Measurements from ENCODE around the gene CDKL5.

Gene CDKL5

GRCh38 chrX:18471296-18471695, 45.9 kb downstream of the CDKL5 start:
- no peak overlapping the region for H2AFZ ChIP-seq (ENCODE audit: low read depth, low read length)
- no peak overlapping the region for H3K4me3 ChIP-seq (ENCODE audit: low read length)
- no peaks in the 10 kb centered on the region for H3K27me3 ChIP-seq (ENCODE audit: insufficient read depth, low read length)
- no peaks in the 10 kb centered on the region for H3K9me3 ChIP-seq (ENCODE audit: low read length)
- H3K4me1 ChIP-seq (ENCODE audit: insufficient read depth, low read length): no peaks in the 10 kb centered on the region
- H3K36me3 ChIP-seq (ENCODE audit: insufficient read depth, low read length): no peaks in the 10 kb centered on the region

- Histone ChIP-seq H3K36me3 (ENCODE audit: insufficient read depth, low read length) (no peaks in the 10 kb centered on the region), H3K4me3 (ENCODE audit: low read length) (no peak overlapping the region), H2AFZ (ENCODE audit: low read depth, low read length) (no peak overlapping the region), H3K27me3 (ENCODE audit: insufficient read depth, low read length) (peaks cover 2% of the 10 kb centered on the region), H3K4me1 (ENCODE audit: insufficient read depth, low read length) (no peaks in the 10 kb centered on the region), H3K9me3 (ENCODE audit: low read length) (no peaks in the 10 kb centered on the region)
Measured at GRCh38 chrX:18490806-18491555, 65.6 kb downstream of the CDKL5 start.

- H3K4me3 ChIP-seq (ENCODE audit: low read length): no peak overlapping the region
- H2AFZ ChIP-seq (ENCODE audit: low read depth, low read length): no peak overlapping the region
- no peaks in the 10 kb centered on the region for H3K36me3 ChIP-seq (ENCODE audit: insufficient read depth, low read length)
- peaks cover 2% of the 10 kb centered on the region for H3K27me3 ChIP-seq (ENCODE audit: insufficient read depth, low read length)
- H3K4me1 ChIP-seq (ENCODE audit: insufficient read depth, low read length): no peaks in the 10 kb centered on the region
- no peaks in the 10 kb centered on the region for H3K9me3 ChIP-seq (ENCODE audit: low read length)
Measured at GRCh38 chrX:18491587-18492340, 66.4 kb downstream of the CDKL5 start.

GRCh38 chrX:18534949-18535348, 109.5 kb downstream of the CDKL5 start:
- no peak overlapping the region for H2AFZ ChIP-seq (ENCODE audit: low read depth, low read length)
- no peaks in the 10 kb centered on the region for H3K4me1 ChIP-seq (ENCODE audit: insufficient read depth, low read length)
- H3K4me3 ChIP-seq (ENCODE audit: low read length): no peak overlapping the region
- no peaks in the 10 kb centered on the region for H3K27me3 ChIP-seq (ENCODE audit: insufficient read depth, low read length)
- no peaks in the 10 kb centered on the region for H3K36me3 ChIP-seq (ENCODE audit: insufficient read depth, low read length)
- no peaks in the 10 kb centered on the region for H3K9me3 ChIP-seq (ENCODE audit: low read length)

- H3K9me3 ChIP-seq (ENCODE audit: low read length): no peaks in the 10 kb centered on the region
- no peaks in the 10 kb centered on the region for H3K36me3 ChIP-seq (ENCODE audit: insufficient read depth, low read length)
- no peak overlapping the region for H3K4me3 ChIP-seq (ENCODE audit: low read length)
- H3K4me1 ChIP-seq (ENCODE audit: insufficient read depth, low read length): peaks cover 1% of the 10 kb centered on the region
- no peaks in the 10 kb centered on the region for H3K27me3 ChIP-seq (ENCODE audit: insufficient read depth, low read length)
- no peak overlapping the region for H2AFZ ChIP-seq (ENCODE audit: low read depth, low read length)
Measured at GRCh38 chrX:18537068-18537467, 111.7 kb downstream of the CDKL5 start.

- H3K9me3 ChIP-seq (ENCODE audit: low read length): no peaks in the 10 kb centered on the region
- H3K4me1 ChIP-seq (ENCODE audit: insufficient read depth, low read length): peaks cover 6% of the 10 kb centered on the region
- no peaks in the 10 kb centered on the region for H3K27me3 ChIP-seq (ENCODE audit: insufficient read depth, low read length)
- no peak overlapping the region for H3K4me3 ChIP-seq (ENCODE audit: low read length)
- no peak overlapping the region for H2AFZ ChIP-seq (ENCODE audit: low read depth, low read length)
- no peaks in the 10 kb centered on the region for H3K36me3 ChIP-seq (ENCODE audit: insufficient read depth, low read length)
Measured at GRCh38 chrX:18537524-18537923, 112.1 kb downstream of the CDKL5 start.

GRCh38 chrX:18542131-18542530, 116.7 kb downstream of the CDKL5 start:
- Histone ChIP-seq H3K4me3 (ENCODE audit: low read length) (no peak overlapping the region), H3K4me1 (ENCODE audit: insufficient read depth, low read length) (peaks cover 6% of the 10 kb centered on the region), H2AFZ (ENCODE audit: low read depth, low read length) (no peak overlapping the region), H3K9me3 (ENCODE audit: low read length) (no peaks in the 10 kb centered on the region), H3K27me3 (ENCODE audit: insufficient read depth, low read length) (no peaks in the 10 kb centered on the region), H3K36me3 (ENCODE audit: insufficient read depth, low read length) (no peaks in the 10 kb centered on the region)

- Histone ChIP-seq H3K9me3 (ENCODE audit: low read length) (no peaks in the 10 kb centered on the region), H3K4me1 (ENCODE audit: insufficient read depth, low read length) (peaks cover 8% of the 10 kb centered on the region), H3K4me3 (ENCODE audit: low read length) (no peak overlapping the region), H3K36me3 (ENCODE audit: insufficient read depth, low read length) (no peaks in the 10 kb centered on the region), H3K27me3 (ENCODE audit: insufficient read depth, low read length) (no peaks in the 10 kb centered on the region), H2AFZ (ENCODE audit: low read depth, low read length) (no peak overlapping the region)
Measured at GRCh38 chrX:18542905-18543304, 117.5 kb downstream of the CDKL5 start.

- peaks cover 8% of the 10 kb centered on the region for H3K4me1 ChIP-seq (ENCODE audit: insufficient read depth, low read length)
- no peaks in the 10 kb centered on the region for H3K9me3 ChIP-seq (ENCODE audit: low read length)
- H3K36me3 ChIP-seq (ENCODE audit: insufficient read depth, low read length): no peaks in the 10 kb centered on the region
- no peaks in the 10 kb centered on the region for H3K27me3 ChIP-seq (ENCODE audit: insufficient read depth, low read length)
- H3K4me3 ChIP-seq (ENCODE audit: low read length): no peak overlapping the region
- no peak overlapping the region for H2AFZ ChIP-seq (ENCODE audit: low read depth, low read length)
Measured at GRCh38 chrX:18543738-18544137, 118.3 kb downstream of the CDKL5 start.

- H3K4me1 ChIP-seq (ENCODE audit: insufficient read depth, low read length): peaks cover 8% of the 10 kb centered on the region
- H3K27me3 ChIP-seq (ENCODE audit: insufficient read depth, low read length): no peaks in the 10 kb centered on the region
- H3K9me3 ChIP-seq (ENCODE audit: low read length): no peaks in the 10 kb centered on the region
- no peak overlapping the region for H3K4me3 ChIP-seq (ENCODE audit: low read length)
- no peak overlapping the region for H2AFZ ChIP-seq (ENCODE audit: low read depth, low read length)
- H3K36me3 ChIP-seq (ENCODE audit: insufficient read depth, low read length): no peaks in the 10 kb centered on the region
Measured at GRCh38 chrX:18545771-18546170, 120.4 kb downstream of the CDKL5 start.

- H2AFZ ChIP-seq (ENCODE audit: low read depth, low read length): no peak overlapping the region
- peaks cover 2% of the 10 kb centered on the region for H3K4me1 ChIP-seq (ENCODE audit: insufficient read depth, low read length)
- no peaks in the 10 kb centered on the region for H3K9me3 ChIP-seq (ENCODE audit: low read length)
- no peak overlapping the region for H3K4me3 ChIP-seq (ENCODE audit: low read length)
- no peaks in the 10 kb centered on the region for H3K36me3 ChIP-seq (ENCODE audit: insufficient read depth, low read length)
- H3K27me3 ChIP-seq (ENCODE audit: insufficient read depth, low read length): no peaks in the 10 kb centered on the region
Measured at GRCh38 chrX:18548996-18549395, 123.6 kb downstream of the CDKL5 start.

GRCh38 chrX:18549643-18550042, 124.2 kb downstream of the CDKL5 start:
- Histone ChIP-seq H3K36me3 (ENCODE audit: insufficient read depth, low read length) (no peaks in the 10 kb centered on the region), H2AFZ (ENCODE audit: low read depth, low read length) (no peak overlapping the region), H3K9me3 (ENCODE audit: low read length) (no peaks in the 10 kb centered on the region), H3K27me3 (ENCODE audit: insufficient read depth, low read length) (no peaks in the 10 kb centered on the region), H3K4me3 (ENCODE audit: low read length) (no peak overlapping the region), H3K4me1 (ENCODE audit: insufficient read depth, low read length) (peaks cover 2% of the 10 kb centered on the region)

GRCh38 chrX:18557879-18558278, 132.5 kb downstream of the CDKL5 start:
- Histone ChIP-seq H3K27me3 (ENCODE audit: insufficient read depth, low read length) (no peaks in the 10 kb centered on the region), H3K9me3 (ENCODE audit: low read length) (no peaks in the 10 kb centered on the region)

More at GRCh38 chrX:18557879-18558278, 132.5 kb downstream of the CDKL5 start:
- Histone ChIP-seq H3K4me1 (ENCODE audit: insufficient read depth, low read length) (no peaks in the 10 kb centered on the region), H3K36me3 (ENCODE audit: insufficient read depth, low read length) (no peaks in the 10 kb centered on the region), H3K4me3 (ENCODE audit: low read length) (no peak overlapping the region), H2AFZ (ENCODE audit: low read depth, low read length) (no peak overlapping the region)
